ENCODE measurements around the gene NPFF.

DNA sequence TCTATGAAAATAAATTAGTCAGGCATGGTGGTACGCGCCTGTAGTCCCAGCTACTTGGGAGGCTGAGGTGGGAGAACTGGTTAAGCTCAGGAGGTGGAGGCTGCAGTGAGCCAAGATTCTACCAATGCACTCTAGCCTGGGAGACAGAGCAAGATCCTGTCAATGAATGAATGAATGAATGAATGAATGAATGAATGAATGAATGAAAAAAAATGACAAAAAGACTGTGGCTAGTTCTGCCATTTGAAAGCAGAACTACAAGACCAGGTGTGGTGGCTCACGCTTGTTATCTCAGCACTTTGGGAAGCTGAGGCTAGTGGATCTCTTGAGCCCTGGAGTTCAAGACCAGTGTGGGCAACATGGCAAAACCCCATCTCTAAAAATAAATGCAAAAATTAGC lies 32.2 kb upstream of the NPFF start:
- TF ChIP-seq, protein P1, sequence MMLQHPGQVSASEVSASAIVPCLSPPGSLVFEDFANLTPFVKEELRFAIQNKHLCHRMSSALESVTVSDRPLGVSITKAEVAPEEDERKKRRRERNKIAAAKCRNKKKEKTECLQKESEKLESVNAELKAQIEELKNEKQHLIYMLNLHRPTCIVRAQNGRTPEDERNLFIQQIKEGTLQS (IDR thresholded peaks at IDR 0.05) = no peak
- TF ChIP-seq CTCF (IDR thresholded peaks at IDR 0.05; ENCODE audit: low read depth, low read length, missing input control) = no peak
- TF ChIP-seq HNF4G (IDR thresholded peaks at IDR 0.05) = no peak
- TF ChIP-seq YY1 (IDR thresholded peaks at IDR 0.05) = no peak
- no peak for TF ChIP-seq RAD21 (IDR thresholded peaks at IDR 0.05)
- TF ChIP-seq TAF1 (conservative IDR thresholded peaks at IDR 0.05) = no peak
- TF ChIP-seq, protein P2, sequence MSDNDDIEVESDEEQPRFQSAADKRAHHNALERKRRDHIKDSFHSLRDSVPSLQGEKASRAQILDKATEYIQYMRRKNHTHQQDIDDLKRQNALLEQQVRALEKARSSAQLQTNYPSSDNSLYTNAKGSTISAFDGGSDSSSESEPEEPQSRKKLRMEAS (IDR thresholded peaks at IDR 0.05) = no peak
- no peak for TF ChIP-seq EGR1 (IDR thresholded peaks at IDR 0.05; ENCODE audit: low read depth in 2 of 2)
- no peak for TF ChIP-seq REST (IDR thresholded peaks at IDR 0.05)
- TF ChIP-seq SP1 (IDR thresholded peaks at IDR 0.05) = no peak
- no peak for TF ChIP-seq NR2F2 (IDR thresholded peaks at IDR 0.05)
- TF ChIP-seq HNF4A (conservative IDR thresholded peaks at IDR 0.05) = no peak

Measured in liver (tissue), 3 donors.